Common myeloid progenitor, CD34-positive (primary cell): ENCODE measurements around the gene TNNI2.

Experiments used
- CTCF ChIA-PET: fragments of 350-600 bp; sonication (Branson Sonifier 250); formaldehyde crosslinking; loops from one replicate; lab custom pipeline; 2021; ENCODE audit warnings: antibody characterized with exemption; lab: Charles Lee
- POLR2A ChIA-PET: fragments of 350-600 bp; sonication (Branson Sonifier 250); formaldehyde crosslinking; loops from one replicate; lab custom pipeline; 2021; ENCODE audit warnings: antibody characterized with exemption; lab: Charles Lee
- DNase-seq, 3 donors: peaks; one replicate each; pipeline versions ENCODE4 v3.0.0 to v3.0.0-alpha.2; 2013
- H3K27ac ChIP-seq, 2 experiments: 1 replicate in 1 of 2; 2 replicates in 1 of 2; pipeline ENCODE4 v1.7.0; 2013; ENCODE audit warnings: inconsistent platforms in 2 of 2, low read length in 2 of 2, mild to moderate bottlenecking in 2 of 2, low read depth in 1 of 2, moderate library complexity in 1 of 2; ENCODE audit not compliant: severe bottlenecking in 2 of 2, insufficient read depth in 1 of 2, poor library complexity in 1 of 2
- H3K27me3 ChIP-seq, 5 experiments: replicated peaks in 2 of 5; 1 replicate in 3 of 5; 2 replicates in 2 of 5; pipeline versions ENCODE4 v1.6.1 to v1.7.0; 2013; ENCODE audit warnings: low read length in 4 of 5, mild to moderate bottlenecking in 2 of 5, moderate library complexity in 2 of 5, inconsistent platforms in 1 of 5; ENCODE audit not compliant: insufficient read depth in 5 of 5, control insufficient read depth in 4 of 5
- H3K36me3 ChIP-seq, 4 experiments: 1 replicate in 2 of 4; 2 replicates in 2 of 4; pipeline versions ENCODE4 v1.6.1 to v1.7.0; 2013; ENCODE audit warnings: low read length in 3 of 4, control low read depth in 1 of 4, mild to moderate bottlenecking in 1 of 4; ENCODE audit not compliant: control insufficient read depth in 4 of 4, insufficient read depth in 4 of 4
- H3K4me1 ChIP-seq, 4 experiments: 1 replicate in 3 of 4; 2 replicates in 1 of 4; pipeline versions ENCODE4 v1.6.1 to v1.7.1; 2013; ENCODE audit warnings: low read length in 3 of 4, mild to moderate bottlenecking in 3 of 4, control low read depth in 1 of 4, inconsistent platforms in 1 of 4, moderate library complexity in 1 of 4; ENCODE audit not compliant: control insufficient read depth in 4 of 4, insufficient read depth in 4 of 4; ENCODE audit errors: control extremely low read depth in 1 of 4
- H3K4me3 ChIP-seq, 7 experiments: 1 replicate in 4 of 7; 2 replicates in 3 of 7; pipeline versions ENCODE4 v1.5.1 to v1.7.0; 2013; ENCODE audit warnings: mild to moderate bottlenecking in 7 of 7, low read length in 6 of 7, moderate library complexity in 6 of 7, inconsistent platforms in 2 of 7, low read depth in 2 of 7, control low read depth in 1 of 7; ENCODE audit not compliant: insufficient read depth in 4 of 7, control insufficient read depth in 1 of 7; ENCODE audit errors: extremely low read depth in 1 of 7
- H3K9me3 ChIP-seq, 5 experiments: 1 replicate in 4 of 5; 2 replicates in 1 of 5; pipeline versions ENCODE4 v1.6.1 to v1.7.1; 2013; ENCODE audit warnings: low read length in 4 of 5, mild to moderate bottlenecking in 2 of 5, inconsistent platforms in 1 of 5, low read depth in 1 of 5, moderate library complexity in 1 of 5; ENCODE audit not compliant: control insufficient read depth in 4 of 5, insufficient read depth in 2 of 5; ENCODE audit errors: control extremely low read depth in 1 of 5
- WGBS: methylation state at CpG from one replicate; pipeline ENCODE4 v1.1.5; 2013; ENCODE audit not compliant: insufficient coverage; 5-methylcytosine and 5-hydroxymethylcytosine counted together

Gene TNNI2

GRCh38 chr11:1828542-1828941 is 10.2 kb upstream of the TNNI2 start:
- H3K4me1 ChIP-seq, result peaks cover 0 to 12% (median 8%) of the 10 kb centered on the region in 4 experiments
- ChIA-PET POLR2A (no interaction called here), CTCF (interaction anchor here (1.4 to 11.3 kb wide), 4 partner anchors 121 to 175 kb away, joined by 4 to 213 read pairs (median 10); no protein-coding TSS in a partner anchor)
- H3K36me3 ChIP-seq, result no peaks in the 10 kb centered on the region
- H3K27me3 ChIP-seq, result peaks cover 0 to 13% (median 2%) of the 10 kb centered on the region in 5 experiments
- H3K27ac ChIP-seq, result no peak overlapping the region
- no peak overlapping the region for H3K4me3 ChIP-seq
- no peak for DNase-seq
- no peaks in the 10 kb centered on the region for H3K9me3 ChIP-seq
- 88% methylated on average over 12 of the region's 12 CpGs for WGBS

- CTCF ChIA-PET, result interaction anchor here (0.9 to 11.3 kb wide), 9 partner anchors 21 to 323 kb away, joined by 3 to 213 read pairs (median 16); partner anchors contain the start of gene KRTAP5-6
- Histone ChIP-seq H3K27me3 (peaks cover 0 to 13% (median 2%) of the 10 kb centered on the region in 5 experiments), H3K36me3 (no peaks in the 10 kb centered on the region), H3K9me3 (no peaks in the 10 kb centered on the region), H3K4me1 (peaks cover 0 to 12% (median 8%) of the 10 kb centered on the region in 4 experiments), H3K27ac (no peak overlapping the region), H3K4me3 (no peak overlapping the region)
- POLR2A ChIA-PET, result no interaction called here
- DNase-seq, result no peak
- WGBS, result 71% methylated on average over 11 of the region's 11 CpGs
Measured at GRCh38 chr11:1829039-1829820, 9.6 kb upstream of the TNNI2 start.

GRCh38 chr11:1830004-1830321 is 8.8 kb upstream of the TNNI2 start:
- CTCF ChIA-PET, result interaction anchor here (0.9 to 11.3 kb wide), 8 partner anchors 20 to 323 kb away, joined by 3 to 213 read pairs (median 30); partner anchors contain the start of gene KRTAP5-6
- H3K4me1 ChIP-seq, result peaks cover 0 to 12% (median 6%) of the 10 kb centered on the region in 4 experiments
- WGBS, result 50% methylated on average over 6 of the region's 6 CpGs

GRCh38 chr11:1830322-1831223 is 8.2 kb upstream of the TNNI2 start:
- peaks cover 0 to 13% (median 2%) of the 10 kb centered on the region in 5 experiments for H3K27me3 ChIP-seq

More at GRCh38 chr11:1830004-1830321, 8.8 kb upstream of the TNNI2 start:
- DNase-seq, result no peak
- H3K4me3 ChIP-seq, result no peak overlapping the region
- H3K9me3 ChIP-seq, result no peaks in the 10 kb centered on the region
- POLR2A ChIA-PET, result no interaction called here
- no peaks in the 10 kb centered on the region for H3K36me3 ChIP-seq
- no peak overlapping the region for H3K27ac ChIP-seq
- peaks cover 0 to 13% (median 2%) of the 10 kb centered on the region in 5 experiments for H3K27me3 ChIP-seq

GRCh38 chr11:1831338-1832210 is 7.2 kb upstream of the TNNI2 start:
- peaks cover 0 to 13% (median 2%) of the 10 kb centered on the region in 5 experiments for H3K27me3 ChIP-seq

More at GRCh38 chr11:1830322-1831223, 8.2 kb upstream of the TNNI2 start:
- Histone ChIP-seq H3K27ac (no peak overlapping the region), H3K4me1 (peaks cover 0 to 12% (median 6%) of the 10 kb centered on the region in 4 experiments), H3K9me3 (no peaks in the 10 kb centered on the region), H3K36me3 (no peaks in the 10 kb centered on the region), H3K4me3 (no peak overlapping the region)
- 59% methylated on average over 32 of the region's 33 CpGs for WGBS
- ChIA-PET POLR2A (no interaction called here), CTCF (interaction anchor here (0.9 to 11.3 kb wide), 14 partner anchors 8 to 322 kb away, joined by 3 to 213 read pairs (median 12); partner anchors contain the start of gene KRTAP5-6)
- peak in 1 of 3 donors; percentile 26 for DNase-seq

More at GRCh38 chr11:1831338-1832210, 7.2 kb upstream of the TNNI2 start:
- H3K4me3 ChIP-seq, result no peak overlapping the region
- no peak overlapping the region for H3K27ac ChIP-seq
- 77% methylated on average over 23 of the region's 26 CpGs for WGBS
- POLR2A ChIA-PET, result interaction anchor here (1.0 kb wide), 1 partner anchor 131 kb away, joined by 3 read pairs; no protein-coding TSS in a partner anchor
- peaks cover 0 to 12% (median 6%) of the 10 kb centered on the region in 4 experiments for H3K4me1 ChIP-seq
- DNase-seq, result no peak
- CTCF ChIA-PET, result interaction anchor here (0.9 to 11.3 kb wide), 19 partner anchors 9 to 321 kb away, joined by 3 to 213 read pairs (median 7); partner anchors contain the start of genes KRTAP5-6 and LSP1
- no peaks in the 10 kb centered on the region for H3K9me3 ChIP-seq
- no peaks in the 10 kb centered on the region for H3K36me3 ChIP-seq
